HL-60/S4 treated with retinoic acid at 250 ng/mL for 4 days and 3 days (cell line): Measurements from ENCODE around the gene KPNA6.

ENCODE experiments used
- in situ Hi-C: fragments of 300-500 bp; cut with MboI; formaldehyde crosslinking; loops from 2 replicates; pipeline ENCODE4 v1.7.0; 2022; ENCODE audit warnings: low sequenced_read_pairs

KPNA6 gene

DNA sequence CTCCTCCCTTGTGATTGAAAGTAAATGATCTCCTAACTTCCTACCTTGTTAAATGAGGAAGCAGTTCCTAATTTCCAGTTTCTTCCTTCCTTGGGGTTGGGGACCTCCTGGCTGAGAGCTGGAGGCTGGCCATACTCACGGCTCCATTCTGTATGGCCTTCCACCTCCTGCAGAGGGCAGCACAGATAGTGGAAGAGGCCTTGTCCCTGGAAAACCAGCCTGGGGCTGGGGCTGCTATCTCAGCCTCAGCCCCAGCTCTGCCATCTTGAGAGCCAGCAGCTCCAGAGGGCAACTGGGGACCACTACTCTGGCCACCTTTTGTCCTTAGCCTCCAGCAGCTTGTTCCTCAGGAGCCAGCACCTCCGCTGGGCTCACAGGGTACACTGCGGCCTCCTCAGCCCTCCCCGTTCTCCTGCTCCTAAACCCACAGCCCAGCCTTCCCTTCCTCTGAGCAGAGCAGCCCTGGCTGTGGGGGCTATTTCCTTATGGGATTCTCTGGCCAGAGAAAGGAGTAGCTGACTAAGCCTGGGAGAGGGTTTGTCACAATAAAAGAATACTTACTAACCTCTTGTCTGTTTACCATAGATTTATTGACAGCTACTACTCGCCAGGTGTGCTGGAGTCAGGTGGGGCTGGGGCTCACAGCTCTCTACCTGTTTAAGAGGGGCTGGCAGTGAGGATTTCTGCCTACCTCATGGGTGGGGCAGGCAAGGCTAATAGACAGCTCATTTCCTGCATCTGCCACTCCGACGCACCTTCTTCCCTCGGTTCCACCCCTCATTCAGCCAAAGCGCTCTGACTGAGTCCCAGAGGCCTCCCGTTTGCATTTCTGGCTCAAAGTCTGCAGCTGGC lies 108.0 kb downstream of the KPNA6 start:
- in situ Hi-C loops: no loop called here

DNA sequence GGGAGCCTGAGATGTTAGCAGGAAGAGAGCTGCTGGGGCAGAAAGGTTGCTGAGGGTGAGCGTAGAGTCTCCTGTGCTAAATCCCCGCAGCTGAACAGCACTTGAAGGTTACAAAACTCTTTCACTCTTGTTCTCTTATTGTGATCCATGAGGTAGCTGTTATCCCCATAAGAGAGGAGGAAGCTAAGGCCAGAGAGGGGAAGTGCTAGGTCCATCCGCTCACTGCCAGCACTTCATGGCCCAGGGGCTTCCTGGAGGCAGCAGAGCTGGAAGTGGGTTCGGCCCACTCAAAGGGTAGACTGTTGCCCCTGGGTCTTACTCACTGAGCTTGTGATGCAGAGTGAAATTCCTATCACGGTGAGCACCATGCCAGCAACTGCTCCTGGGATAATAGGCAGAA lies 108.7 kb downstream of the KPNA6 start:
- in situ Hi-C loops: no loop called here

DNA sequence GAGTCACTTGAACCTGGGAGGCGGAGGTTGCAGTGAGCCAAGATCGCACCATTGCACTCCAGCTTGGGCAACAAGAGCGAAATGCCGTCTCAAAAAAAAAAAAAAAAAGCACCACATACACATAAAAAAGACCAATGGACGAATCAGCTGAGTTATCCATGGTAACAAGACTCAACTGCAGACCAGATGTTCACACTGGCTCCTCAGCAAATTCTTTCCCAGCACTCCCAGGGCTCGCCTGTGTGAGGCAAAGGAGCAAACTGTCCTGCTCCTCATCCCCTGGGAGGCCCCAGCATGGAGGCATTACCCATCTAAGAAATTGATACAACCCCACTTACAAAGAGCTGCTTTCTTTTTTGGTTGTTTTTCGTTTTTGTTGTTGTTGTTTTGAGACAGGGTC lies 111.2 kb downstream of the KPNA6 start:
- in situ Hi-C loops: no loop called here

DNA sequence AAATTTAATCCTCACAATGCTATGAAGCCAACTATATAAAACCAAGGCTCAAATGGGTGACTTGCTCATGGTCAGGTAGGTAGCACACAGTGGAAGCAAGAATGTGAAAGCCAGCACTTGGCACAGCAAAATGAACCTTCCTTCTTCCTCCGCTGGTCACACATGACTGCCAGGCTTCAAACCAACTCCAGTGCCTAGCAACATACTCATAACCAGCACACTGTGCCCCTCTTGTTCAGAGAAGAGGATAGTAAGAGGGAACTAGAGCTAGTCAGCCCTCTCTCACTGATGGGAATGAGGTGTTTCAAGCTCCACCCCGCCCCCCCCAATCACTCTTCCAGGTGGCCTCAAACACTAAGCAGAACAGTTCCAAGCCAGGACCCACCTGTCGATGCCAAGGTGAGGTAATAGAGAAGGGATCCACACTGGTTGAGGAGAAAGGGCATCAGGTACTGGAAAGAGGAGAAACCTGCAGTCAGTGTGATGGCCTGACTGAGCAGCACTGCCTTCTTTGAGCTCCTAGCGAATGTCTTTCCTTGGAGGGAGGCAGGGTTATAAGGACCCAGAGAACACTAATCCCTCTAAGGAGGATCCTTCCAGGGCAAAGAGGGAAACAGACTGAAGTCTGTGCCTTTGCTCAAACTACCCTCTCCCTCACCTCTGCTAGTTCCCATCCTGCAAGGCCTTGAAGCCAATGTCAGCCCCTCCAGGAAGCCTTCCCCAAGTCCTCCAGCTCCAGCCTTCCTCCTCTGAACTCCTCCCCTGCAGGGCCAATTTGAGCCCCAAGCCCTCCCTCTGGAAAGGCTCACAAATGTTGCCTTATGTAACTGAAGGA lies 113.1 kb downstream of the KPNA6 start:
- in situ Hi-C loops: no loop called here

DNA sequence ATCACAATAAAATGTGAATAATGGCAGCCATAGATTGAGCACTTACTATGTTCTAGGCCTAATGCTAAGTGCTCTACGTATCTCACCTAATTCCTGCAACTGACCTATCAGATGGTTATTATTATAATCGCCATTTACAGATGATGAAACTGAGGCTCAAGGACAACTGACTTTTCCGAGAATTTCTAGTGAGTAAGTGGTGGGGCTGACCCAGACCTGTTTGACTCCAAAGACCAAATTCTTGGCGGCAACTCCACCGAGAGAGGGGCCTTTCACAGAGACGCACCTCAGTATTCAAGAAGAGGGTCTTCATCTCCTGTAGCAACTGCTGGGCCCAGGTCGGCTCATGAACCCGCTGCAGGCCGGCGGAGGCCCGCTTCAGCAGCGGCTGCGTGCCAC lies 113.7 kb downstream of the KPNA6 start:
- in situ Hi-C loops: no loop called here

DNA sequence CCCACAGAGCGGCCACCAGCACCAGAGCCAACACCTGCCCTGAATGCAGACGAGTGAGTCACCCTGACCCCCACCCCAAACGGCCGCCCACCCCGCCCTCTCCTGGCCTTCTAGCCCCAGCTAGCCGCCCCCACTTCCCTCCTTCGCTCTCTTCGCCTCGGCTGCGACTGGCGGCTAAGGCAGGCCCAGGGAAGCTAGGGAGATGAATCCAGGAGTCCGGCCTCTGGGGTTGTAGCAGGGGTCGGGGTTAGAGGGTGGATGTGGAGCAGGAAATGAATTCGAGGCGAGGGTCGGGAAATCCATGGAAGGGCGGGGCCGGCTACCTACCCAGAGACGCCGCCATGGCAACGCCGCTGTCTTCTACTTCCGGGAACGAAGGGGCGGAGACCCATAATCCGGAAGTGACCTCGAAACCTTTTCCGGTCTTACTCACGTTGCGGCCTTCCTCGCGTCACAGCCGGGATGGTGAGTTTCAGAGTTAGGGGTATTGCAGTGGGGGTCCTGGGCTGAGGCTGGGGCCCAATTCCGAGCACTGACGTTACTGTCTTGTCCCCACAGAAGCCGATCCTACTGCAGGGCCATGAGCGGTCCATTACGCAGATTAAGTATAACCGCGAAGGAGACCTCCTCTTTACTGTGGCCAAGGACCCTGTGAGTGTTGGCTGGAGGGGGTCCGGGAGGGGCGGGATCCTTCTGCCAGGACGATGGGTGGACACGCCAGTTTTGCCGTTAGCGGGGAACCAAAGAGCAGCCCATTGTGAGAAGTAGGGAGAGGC lies 114.3 kb downstream of the KPNA6 start, which contains the start of the genes EIF3I and TMEM234:
EIF3I (plus strand) TSS at position 428 of the 776 bp plus-strand sequence; CDS start at position 463, 35 bp downstream.
TMEM234 (minus strand) TSS at position 374 of the 776 bp plus-strand sequence; CDS start at position 343, 31 bp downstream.
- in situ Hi-C loops: no loop called here

DNA sequence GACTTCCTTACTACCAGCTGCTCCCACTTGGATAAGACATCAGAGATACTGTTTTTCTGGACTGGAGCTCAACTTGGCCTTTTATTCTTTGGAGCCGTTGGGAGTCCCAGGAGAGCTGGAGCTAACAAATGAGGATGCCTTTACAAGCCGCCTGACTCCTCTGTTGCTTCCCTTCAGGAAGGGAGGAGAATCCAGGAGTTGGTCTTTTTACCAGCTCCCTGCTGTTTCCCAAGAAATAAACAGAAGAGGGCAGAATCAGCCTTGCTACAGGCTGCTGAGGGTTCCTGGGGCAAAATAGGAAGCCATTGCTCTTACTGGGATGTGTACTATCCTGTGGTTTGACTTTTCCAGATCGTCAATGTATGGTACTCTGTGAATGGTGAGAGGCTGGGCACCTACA lies 115.8 kb downstream of the KPNA6 start:
- in situ Hi-C loops: no loop called here

DNA sequence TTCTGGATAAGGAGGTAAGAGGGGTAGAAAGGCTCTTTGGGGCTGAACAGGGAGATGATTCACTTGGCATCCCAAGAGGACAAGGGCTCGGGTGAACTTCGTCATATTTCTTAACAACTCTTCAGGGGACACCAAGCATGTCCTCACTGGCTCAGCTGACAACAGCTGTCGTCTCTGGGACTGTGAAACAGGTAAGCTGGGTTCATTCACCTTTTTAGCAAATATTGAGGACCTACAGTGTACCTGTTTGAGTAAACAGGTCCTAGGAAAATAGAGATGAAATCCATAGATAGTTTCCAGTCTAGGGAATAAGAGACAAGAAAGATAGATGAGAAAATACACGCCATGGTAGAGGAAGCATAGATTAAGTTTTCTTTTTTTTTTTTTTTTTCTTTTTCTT lies 116.4 kb downstream of the KPNA6 start:
- in situ Hi-C loops: no loop called here
